Endothelial cell of hepatic sinusoid (primary cell): ENCODE measurements around the gene NUDT22.

ENCODE experiments used
- in situ Hi-C: cut with HindIII; loops from 2 replicates; pipeline ENCODE4 v1.10.0; 2017; ENCODE audit warnings: low sequenced_read_pairs

Gene NUDT22

GRCh38 chr11:64206457-64207255 lies 19.4 kb upstream of the NUDT22 start, which contains the start of gene FERMT3:
Gene FERMT3, plus strand, starts transcription at chr11:64206721. Its CDS starts 644 bp downstream, at chr11:64207365.
- in situ Hi-C loops = loop anchor here (5.0 kb wide), 1 partner anchor 56 kb away; no protein-coding TSS in a partner anchor

GRCh38 chr11:64207256-64208085 lies 18.6 kb upstream of the NUDT22 start:
- in situ Hi-C loops = loop anchor here (5.0 kb wide), 1 partner anchor 55 kb away; no protein-coding TSS in a partner anchor

- in situ Hi-C loops = loop anchor here (5.0 kb wide), 1 partner anchor 54 kb away; no protein-coding TSS in a partner anchor
These were observed 17.8 kb upstream of the NUDT22 start for GRCh38 chr11:64208086-64208795.

GRCh38 chr11:64208796-64209562 lies 17.1 kb upstream of the NUDT22 start:
- in situ Hi-C loops = loop anchor here (5.0 kb wide), 1 partner anchor 53 kb away; no protein-coding TSS in a partner anchor

GRCh38 chr11:64209563-64209843 lies 16.6 kb upstream of the NUDT22 start:
- in situ Hi-C loops = loop anchor here (5.0 kb wide), 1 partner anchor 53 kb away; no protein-coding TSS in a partner anchor

- in situ Hi-C loops = loop anchor here (5.0 kb wide), 1 partner anchor 48 kb away; no protein-coding TSS in a partner anchor
These were observed 15.6 kb upstream of the NUDT22 start for GRCh38 chr11:64210301-64211020.

- in situ Hi-C loops = loop anchor here (5.0 kb wide), 1 partner anchor 49 kb away; no protein-coding TSS in a partner anchor
These were observed 14.7 kb upstream of the NUDT22 start for GRCh38 chr11:64211181-64211872.

- in situ Hi-C loops = loop anchor here (5.0 kb wide), 1 partner anchor 90 kb away; the partner anchor contains the start of gene ESRRA
These were observed 9.2 kb upstream of the NUDT22 start for GRCh38 chr11:64216879-64217278.

GRCh38 chr11:64218628-64219353 lies 7.3 kb upstream of the NUDT22 start:
- in situ Hi-C loops = loop anchor here (5.0 kb wide), 1 partner anchor 89 kb away; the partner anchor contains the start of gene ESRRA

- in situ Hi-C loops = loop anchor here (5.0 kb wide), 1 partner anchor 88 kb away; the partner anchor contains the start of gene ESRRA
These were observed 6.8 kb upstream of the NUDT22 start for GRCh38 chr11:64219354-64219684.

- in situ Hi-C loops = loop anchor here (5.0 kb wide), 1 partner anchor 88 kb away; the partner anchor contains the start of gene ESRRA
These were observed 6.3 kb upstream of the NUDT22 start for GRCh38 chr11:64219755-64220154.

- in situ Hi-C loops = no loop called here
These were observed 5.8 kb upstream of the NUDT22 start for GRCh38 chr11:64220271-64220670.

- in situ Hi-C loops = no loop called here
These were observed 5.3 kb upstream of the NUDT22 start for GRCh38 chr11:64220798-64221197.

- in situ Hi-C loops = no loop called here
These were observed 3.4 kb upstream of the NUDT22 start for GRCh38 chr11:64222651-64223000.

- in situ Hi-C loops = no loop called here
These were observed 2.9 kb upstream of the NUDT22 start for GRCh38 chr11:64223001-64223651.

GRCh38 chr11:64224151-64224890 lies 1.8 kb upstream of the NUDT22 start:
- in situ Hi-C loops = no loop called here
